Measurements from ENCODE around the gene ZNF518B. TPM values are rescaled to one million over a fixed set of nuclear protein-coding genes. Genes with fewer than 3 reads are reported as not detected.

The ZNF518B gene
- total and polyA plus RNA-seq, 2 of the 13 experiments (the other 11 are each of a cell fraction or from before 2014, with no cell fraction given), result 0.02 TPM; not detected in 1

DNA sequence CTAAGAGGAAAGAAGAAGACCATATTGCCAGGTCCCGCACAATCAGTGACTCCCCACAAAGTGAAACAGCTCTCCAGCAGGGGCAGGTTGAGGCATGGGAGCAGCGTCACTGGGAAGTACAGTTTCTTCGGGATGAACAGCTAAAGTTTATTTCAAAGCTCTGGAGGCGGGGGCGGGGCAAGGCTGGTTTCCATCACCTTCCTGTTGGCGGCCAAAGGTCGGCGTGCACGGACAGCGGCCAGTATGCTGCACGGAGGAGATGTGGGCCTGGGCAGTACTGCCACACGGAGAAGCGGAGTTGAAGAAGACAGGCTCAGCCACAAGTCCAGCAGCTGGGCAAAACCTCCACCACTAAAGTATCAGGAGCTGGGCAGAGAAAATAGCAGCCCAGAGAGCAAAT lies 951 bp upstream of the ZNF518B start:
- intact Hi-C loops (cut with micrococcal nuclease; ENCODE audit: unreplicated experiment) (no loop called here), in situ Hi-C loops (cut with HindIII; ENCODE audit: extremely low pct_ligation_motif_present, low pct_unique_long_range_greater_than_20kb) (no loop called here)

DNA sequence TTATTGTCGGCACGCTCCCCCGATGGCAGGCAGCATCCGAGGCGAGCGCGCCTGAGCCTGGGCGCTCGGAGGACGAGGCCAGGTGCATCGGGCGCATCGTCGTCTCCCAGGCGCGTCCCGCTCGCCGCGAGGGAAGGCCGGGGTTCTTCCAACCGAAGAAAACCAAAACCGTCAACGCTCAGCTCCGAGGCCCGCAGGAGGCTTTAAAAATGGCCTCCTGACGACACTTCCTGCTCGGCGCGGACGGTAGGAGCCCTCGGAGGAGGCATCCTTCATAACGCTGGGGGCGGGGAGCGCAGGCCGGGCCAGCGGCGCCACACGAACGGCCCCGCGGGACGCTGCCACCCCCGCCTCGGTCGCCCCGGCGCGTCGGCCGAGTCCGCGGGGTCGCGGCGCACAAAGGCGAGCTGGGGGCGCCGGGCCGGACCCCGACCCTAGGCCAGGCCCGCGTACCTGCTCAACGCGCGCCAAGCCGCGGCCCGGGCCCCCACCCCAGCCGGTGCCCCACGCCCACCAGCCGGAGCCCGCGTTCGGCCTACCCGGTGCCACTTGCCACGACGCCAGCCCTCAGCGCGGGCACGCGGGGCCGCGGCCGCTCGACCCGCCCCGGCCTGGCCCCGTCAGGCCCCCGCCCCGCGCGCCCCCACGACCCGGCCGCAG lies 501 bp downstream of the ZNF518B start:
- WGBS (ENCODE audit: low lambda C conversion rate), result 93% methylated on average over 33 of the region's 96 CpGs
- Histone ChIP-seq H3K4me3 (replicated peaks in 1 of 3; ENCODE audit: insufficient read depth in 1 of 3, low read depth in 2 of 3, low read length in 3 of 3) (no peak overlapping the region), H3K27ac (ENCODE audit: extremely low read length, insufficient read depth, low read length) (no peak overlapping the region), H3K9ac (ENCODE audit: insufficient read depth, low read depth, low read length) (no peak overlapping the region), H3K4me1 (ENCODE audit: insufficient read depth, low read length) (no peaks in the 10 kb centered on the region), H2AFZ (ENCODE audit: low read length) (no peak overlapping the region), H3K27me3 (ENCODE audit: control insufficient read depth in 1 of 2, insufficient read depth in 2 of 2, low read length in 2 of 2) (peaks cover 0 to 6% of the 10 kb centered on the region in 2 experiments; a peak in 1 of 5 replicates), H3K9me3 (ENCODE audit: low read length) (no peaks in the 10 kb centered on the region), H4K20me1 (ENCODE audit: insufficient read depth, low read length) (no peaks in the 10 kb centered on the region; the same call in 1 of the 2 replicates), H3K36me3 (replicated peaks in 1 of 2; ENCODE audit: control insufficient read depth in 1 of 2, insufficient read depth in 2 of 2, low read length in 2 of 2) (no peaks in the 10 kb centered on the region), H3K79me2 (ENCODE audit: insufficient read depth, low read length) (no peaks in the 10 kb centered on the region), H3K4me2 (ENCODE audit: low read depth, low read length) (no peak overlapping the region)
- in situ Hi-C loops (cut with HindIII; ENCODE audit: extremely low pct_ligation_motif_present, low pct_unique_long_range_greater_than_20kb) (no loop called here), intact Hi-C loops (cut with micrococcal nuclease; ENCODE audit: unreplicated experiment) (no loop called here)
- BruUV-seq (replicated peaks), result no TSS peak
- ChIA-PET CTCF (ENCODE audit: low intra/inter-chr PET ratio, low total read pairs) (no interaction called here), POLR2A (no interaction called here)
- TF ChIP-seq ZNF10 (CRISPR knock-in tag; IDR thresholded peaks at IDR 0.05; ENCODE audit: borderline replicate concordance, low read depth) (no peak), DNMT1 (CRISPR knock-in tag; IDR thresholded peaks at IDR 0.05) (0 out of 2 replicates have a peak, but pooled peaks have one; percentile 33)
- DNase-seq (ENCODE audit: low spot score) (no peak), ATAC-seq (no peak), FAIRE-seq (no peak)

More for the DNA sequence above, 951 bp upstream of the ZNF518B start:
- H3K27me3 ChIP-seq (ENCODE audit: control insufficient read depth in 1 of 2, insufficient read depth in 2 of 2, low read length in 2 of 2), result peaks cover 0 to 6% of the 10 kb centered on the region in 2 experiments; a peak in 1 of 5 replicates
- WGBS (ENCODE audit: low lambda C conversion rate), result 59% methylated on average over 13 of the region's 13 CpGs
- no peak overlapping the region for H3K4me2 ChIP-seq (ENCODE audit: low read depth, low read length)
- ATAC-seq, result no peak; the same call in 2 of the 3 replicates
- H3K9ac ChIP-seq (ENCODE audit: insufficient read depth, low read depth, low read length), result no peak overlapping the region
- ChIA-PET CTCF (ENCODE audit: low intra/inter-chr PET ratio, low total read pairs) (no interaction called here), POLR2A (no interaction called here)
- H3K27ac ChIP-seq (ENCODE audit: extremely low read length, insufficient read depth, low read length), result no peak overlapping the region
- no peaks in the 10 kb centered on the region for H3K4me1 ChIP-seq (ENCODE audit: insufficient read depth, low read length)
- H2AFZ ChIP-seq (ENCODE audit: low read length), result no peak overlapping the region
- no peaks in the 10 kb centered on the region for H3K79me2 ChIP-seq (ENCODE audit: insufficient read depth, low read length)
- no TSS peak for BruUV-seq (replicated peaks)
- H3K9me3 ChIP-seq (ENCODE audit: low read length), result no peaks in the 10 kb centered on the region
- TF ChIP-seq HHEX (CRISPR knock-in tag; IDR thresholded peaks at IDR 0.05) (no peak), MTA1 (CRISPR knock-in tag; IDR thresholded peaks at IDR 0.05; ENCODE audit: borderline replicate concordance) (no peak), ZNF337 (CRISPR knock-in tag; IDR thresholded peaks at IDR 0.05; ENCODE audit: borderline replicate concordance, low read depth) (no peak), SIX1 (CRISPR knock-in tag; IDR thresholded peaks at IDR 0.05; ENCODE audit: borderline replicate concordance) (no peak)
- TF ChIP-seq, protein P1, sequence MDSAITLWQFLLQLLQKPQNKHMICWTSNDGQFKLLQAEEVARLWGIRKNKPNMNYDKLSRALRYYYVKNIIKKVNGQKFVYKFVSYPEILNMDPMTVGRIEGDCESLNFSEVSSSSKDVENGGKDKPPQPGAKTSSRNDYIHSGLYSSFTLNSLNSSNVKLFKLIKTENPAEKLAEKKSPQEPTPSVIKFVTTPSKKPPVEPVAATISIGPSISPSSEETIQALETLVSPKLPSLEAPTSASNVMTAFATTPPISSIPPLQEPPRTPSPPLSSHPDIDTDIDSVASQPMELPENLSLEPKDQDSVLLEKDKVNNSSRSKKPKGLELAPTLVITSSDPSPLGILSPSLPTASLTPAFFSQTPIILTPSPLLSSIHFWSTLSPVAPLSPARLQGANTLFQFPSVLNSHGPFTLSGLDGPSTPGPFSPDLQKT (CRISPR knock-in tag; IDR thresholded peaks at IDR 0.05; ENCODE audit: borderline replicate concordance), result no peak
- H3K4me3 ChIP-seq (replicated peaks in 1 of 3; ENCODE audit: insufficient read depth in 1 of 3, low read depth in 2 of 3, low read length in 3 of 3), result no peak overlapping the region
- no peaks in the 10 kb centered on the region; the same call in 1 of the 2 replicates for H4K20me1 ChIP-seq (ENCODE audit: insufficient read depth, low read length)
- H3K36me3 ChIP-seq (replicated peaks in 1 of 2; ENCODE audit: control insufficient read depth in 1 of 2, insufficient read depth in 2 of 2, low read length in 2 of 2), result no peaks in the 10 kb centered on the region
- DNase-seq (ENCODE audit: low spot score), result no peak
- FAIRE-seq, result no peak
